Ishikawa (cell line): ENCODE measurements around the gene CHIC1.

Source experiments
- CREB1 ChIP-seq: IDR thresholded peaks from 2 replicates; pipeline ENCODE4 v1.6.1; 2012; ENCODE audit warnings: low read depth
- EP300 ChIP-seq: IDR thresholded peaks from 2 replicates; pipeline ENCODE4 v1.6.1; 2012; ENCODE audit warnings: borderline replicate concordance
- NFIC ChIP-seq: IDR thresholded peaks from 2 replicates; pipeline ENCODE4 v1.6.1; 2012
- RAD21 ChIP-seq: IDR thresholded peaks from 2 replicates; pipeline ENCODE4 v1.6.1; 2012; ENCODE audit warnings: low read depth
- TEAD4 ChIP-seq: IDR thresholded peaks from 2 replicates; pipeline ENCODE4 v1.6.1; 2012
- YY1 ChIP-seq: IDR thresholded peaks from 2 replicates; pipeline ENCODE4 v1.6.1; 2012; ENCODE audit warnings: low read depth
- ZBTB7A ChIP-seq: IDR thresholded peaks from 2 replicates; pipeline ENCODE4 v1.6.1; 2012; ENCODE audit warnings: low read depth
- TF ChIP-seq, protein P1 (sequence below): IDR thresholded peaks from 2 replicates; pipeline ENCODE4 v1.6.1; 2012; ENCODE audit warnings: low read depth, mild to moderate bottlenecking
- TF ChIP-seq, protein P2 (sequence below): IDR thresholded peaks from 2 replicates; pipeline ENCODE4 v1.6.1; 2012

DNA sequence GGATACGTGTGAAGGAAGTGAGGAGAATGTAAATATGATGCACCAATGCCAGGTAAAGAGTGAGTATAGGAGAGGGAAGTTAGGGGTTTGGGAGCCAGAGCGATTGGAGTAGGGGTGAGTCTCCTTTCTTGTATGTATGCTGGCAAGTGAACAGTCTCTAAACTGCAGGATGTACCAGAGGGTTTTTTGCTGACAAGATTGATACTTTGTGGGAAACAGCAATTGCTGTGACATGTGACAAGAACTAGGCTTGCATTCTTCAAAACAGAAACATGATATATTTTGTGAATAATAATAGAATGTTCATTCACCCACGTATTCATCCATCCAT lies 706 bp downstream of the CHIC1 start:
- TF ChIP-seq, protein P1, sequence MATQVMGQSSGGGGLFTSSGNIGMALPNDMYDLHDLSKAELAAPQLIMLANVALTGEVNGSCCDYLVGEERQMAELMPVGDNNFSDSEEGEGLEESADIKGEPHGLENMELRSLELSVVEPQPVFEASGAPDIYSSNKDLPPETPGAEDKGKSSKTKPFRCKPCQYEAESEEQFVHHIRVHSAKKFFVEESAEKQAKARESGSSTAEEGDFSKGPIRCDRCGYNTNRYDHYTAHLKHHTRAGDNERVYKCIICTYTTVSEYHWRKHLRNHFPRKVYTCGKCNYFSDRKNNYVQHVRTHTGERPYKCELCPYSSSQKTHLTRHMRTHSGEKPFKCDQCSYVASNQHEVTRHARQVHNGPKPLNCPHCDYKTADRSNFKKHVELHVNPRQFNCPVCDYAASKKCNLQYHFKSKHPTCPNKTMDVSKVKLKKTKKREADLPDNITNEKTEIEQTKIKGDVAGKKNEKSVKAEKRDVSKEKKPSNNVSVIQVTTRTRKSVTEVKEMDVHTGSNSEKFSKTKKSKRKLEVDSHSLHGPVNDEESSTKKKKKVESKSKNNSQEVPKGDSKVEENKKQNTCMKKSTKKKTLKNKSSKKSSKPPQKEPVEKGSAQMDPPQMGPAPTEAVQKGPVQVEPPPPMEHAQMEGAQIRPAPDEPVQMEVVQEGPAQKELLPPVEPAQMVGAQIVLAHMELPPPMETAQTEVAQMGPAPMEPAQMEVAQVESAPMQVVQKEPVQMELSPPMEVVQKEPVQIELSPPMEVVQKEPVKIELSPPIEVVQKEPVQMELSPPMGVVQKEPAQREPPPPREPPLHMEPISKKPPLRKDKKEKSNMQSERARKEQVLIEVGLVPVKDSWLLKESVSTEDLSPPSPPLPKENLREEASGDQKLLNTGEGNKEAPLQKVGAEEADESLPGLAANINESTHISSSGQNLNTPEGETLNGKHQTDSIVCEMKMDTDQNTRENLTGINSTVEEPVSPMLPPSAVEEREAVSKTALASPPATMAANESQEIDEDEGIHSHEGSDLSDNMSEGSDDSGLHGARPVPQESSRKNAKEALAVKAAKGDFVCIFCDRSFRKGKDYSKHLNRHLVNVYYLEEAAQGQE: no peak
- TF ChIP-seq CREB1 (no peak), NFIC (no peak), EP300 (no peak), RAD21 (no peak), YY1 (no peak), TEAD4 (no peak), ZBTB7A (no peak)
- TF ChIP-seq, protein P2, sequence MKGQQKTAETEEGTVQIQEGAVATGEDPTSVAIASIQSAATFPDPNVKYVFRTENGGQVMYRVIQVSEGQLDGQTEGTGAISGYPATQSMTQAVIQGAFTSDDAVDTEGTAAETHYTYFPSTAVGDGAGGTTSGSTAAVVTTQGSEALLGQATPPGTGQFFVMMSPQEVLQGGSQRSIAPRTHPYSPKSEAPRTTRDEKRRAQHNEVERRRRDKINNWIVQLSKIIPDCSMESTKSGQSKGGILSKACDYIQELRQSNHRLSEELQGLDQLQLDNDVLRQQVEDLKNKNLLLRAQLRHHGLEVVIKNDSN: no peak
